ENCODE results near the gene SNRNP27. TPM values are rescaled to one million over a fixed set of nuclear protein-coding genes. Genes with fewer than 3 reads are reported as not detected.
"Not testable (repeated sequence)": the region's sequence is repeated elsewhere in the genome, so short reads cannot be mapped to it uniquely, and the experiment has no call there.

Gene SNRNP27
- total RNA-seq, 1 donor from 2014 or later, result 66.6 TPM

DNA sequence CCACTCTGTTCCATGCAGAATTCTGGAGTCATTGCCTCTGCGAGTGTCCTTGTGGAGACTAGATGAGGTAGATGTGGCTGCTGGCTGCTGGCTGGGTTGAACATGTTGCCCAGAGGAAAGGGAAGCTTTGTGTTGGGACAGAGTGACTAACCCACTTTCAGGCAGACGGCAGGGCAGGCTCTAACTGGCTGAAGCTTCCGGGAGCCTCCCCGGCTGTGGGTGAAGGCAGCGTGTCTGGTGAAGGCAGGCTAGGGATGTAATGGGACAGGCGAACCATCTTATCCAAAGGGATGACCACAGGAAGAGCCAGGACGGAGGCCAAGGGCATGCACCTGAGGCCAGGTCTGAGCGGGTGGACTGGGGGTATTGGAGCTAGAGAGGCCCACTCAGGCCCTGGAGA lies 51.7 kb downstream of the SNRNP27 start:
- DNase-seq (ENCODE audit: extremely low read depth, low read depth, low spot score), result no peak

DNA sequence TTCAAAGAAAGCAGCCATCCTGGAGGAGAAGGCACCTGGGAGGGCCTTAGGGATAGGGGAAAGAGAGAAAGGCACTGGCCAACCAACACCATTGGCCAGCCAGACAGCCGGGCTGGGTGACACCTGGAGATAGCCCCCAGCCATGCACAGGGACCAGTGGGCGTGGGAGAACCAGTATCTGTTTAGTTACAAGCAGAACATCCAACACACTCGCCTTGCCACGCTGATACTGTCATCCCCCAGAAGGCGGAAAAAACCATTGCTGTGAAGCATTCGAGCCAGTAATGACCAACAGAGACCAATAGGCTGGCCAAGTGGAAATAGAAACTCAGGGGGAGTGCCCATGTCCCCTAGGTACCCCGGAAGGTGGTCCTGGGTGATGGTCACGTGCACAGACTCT lies 52.2 kb downstream of the SNRNP27 start:
- DNase-seq (ENCODE audit: extremely low read depth, low read depth, low spot score), result no peak

DNA sequence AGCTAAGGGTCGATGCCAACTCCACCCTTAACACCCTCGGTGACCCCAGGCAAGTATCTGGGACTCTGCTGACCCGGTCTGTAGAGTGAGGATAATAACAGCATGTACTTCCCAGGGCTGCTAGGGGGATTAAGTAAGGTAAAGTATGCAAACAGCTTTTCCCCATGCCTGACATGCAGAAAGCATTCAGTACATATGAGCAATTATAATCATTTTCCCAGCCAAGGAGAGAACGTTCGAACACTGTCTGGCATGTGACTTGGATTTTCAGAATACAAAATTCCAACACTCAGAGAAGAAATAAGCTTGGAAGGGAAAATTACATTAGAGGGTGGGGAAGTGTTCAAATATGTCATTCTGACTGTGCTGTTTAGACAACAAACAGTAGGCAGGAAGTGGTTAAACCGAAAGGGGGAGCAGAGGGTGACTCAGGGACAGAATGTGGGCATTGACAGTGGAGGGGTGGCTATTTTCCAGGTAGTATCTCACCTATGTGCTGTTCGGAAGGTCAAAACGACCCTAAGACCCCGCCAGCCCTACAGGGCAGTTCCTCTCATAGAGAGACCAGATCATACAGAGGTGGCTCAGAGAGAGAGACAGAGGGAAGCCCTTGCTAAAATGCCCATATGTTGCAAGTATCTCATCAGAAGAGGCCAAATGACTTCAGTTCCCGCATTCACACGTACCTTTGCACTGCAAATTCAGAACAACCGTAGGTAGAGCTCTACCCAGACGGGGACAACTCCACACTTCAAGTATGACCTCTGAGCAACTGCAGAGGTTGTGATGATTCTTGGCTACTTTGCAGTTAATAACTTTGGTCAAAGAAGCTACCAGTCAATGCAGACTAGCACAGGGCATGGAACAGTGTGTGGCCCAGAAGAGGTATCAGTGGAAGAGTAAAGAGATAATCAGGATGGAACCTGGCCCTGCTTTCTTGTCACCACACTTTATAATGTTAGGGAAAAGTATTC lies 52.9 kb downstream of the SNRNP27 start:
- no peak for DNase-seq (ENCODE audit: extremely low read depth, low read depth, low spot score)

DNA sequence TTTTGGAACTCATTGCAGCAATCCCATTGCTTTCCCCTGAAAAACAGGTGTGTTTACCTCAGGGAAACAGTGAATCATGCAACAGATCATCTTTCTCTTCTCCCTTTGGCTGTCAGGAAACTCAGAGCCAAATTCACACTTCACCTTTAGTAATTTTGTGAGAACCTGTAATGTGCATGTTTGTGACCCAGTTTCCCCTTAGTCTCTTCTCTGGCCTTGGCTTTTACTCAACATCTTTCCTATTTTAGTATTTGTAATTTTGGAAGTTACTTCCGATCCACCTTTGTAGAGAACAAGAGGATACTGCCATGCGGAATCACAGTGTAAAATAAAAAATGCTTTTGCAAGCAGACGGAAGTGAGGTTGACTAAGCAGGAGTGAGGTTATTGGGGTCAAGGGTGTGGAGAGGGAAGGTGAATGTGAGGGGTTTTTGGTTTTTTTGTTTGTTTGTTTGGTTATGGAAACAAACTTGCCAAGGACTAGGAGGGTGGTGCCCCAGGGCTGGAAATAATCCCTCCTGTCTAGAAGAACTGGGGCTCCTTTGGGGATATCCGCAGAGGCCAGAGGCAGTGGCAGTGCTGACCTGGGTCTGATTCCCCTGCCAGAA lies 53.7 kb downstream of the SNRNP27 start:
- DNase-seq (ENCODE audit: extremely low read depth, low read depth, low spot score), result no peak

DNA sequence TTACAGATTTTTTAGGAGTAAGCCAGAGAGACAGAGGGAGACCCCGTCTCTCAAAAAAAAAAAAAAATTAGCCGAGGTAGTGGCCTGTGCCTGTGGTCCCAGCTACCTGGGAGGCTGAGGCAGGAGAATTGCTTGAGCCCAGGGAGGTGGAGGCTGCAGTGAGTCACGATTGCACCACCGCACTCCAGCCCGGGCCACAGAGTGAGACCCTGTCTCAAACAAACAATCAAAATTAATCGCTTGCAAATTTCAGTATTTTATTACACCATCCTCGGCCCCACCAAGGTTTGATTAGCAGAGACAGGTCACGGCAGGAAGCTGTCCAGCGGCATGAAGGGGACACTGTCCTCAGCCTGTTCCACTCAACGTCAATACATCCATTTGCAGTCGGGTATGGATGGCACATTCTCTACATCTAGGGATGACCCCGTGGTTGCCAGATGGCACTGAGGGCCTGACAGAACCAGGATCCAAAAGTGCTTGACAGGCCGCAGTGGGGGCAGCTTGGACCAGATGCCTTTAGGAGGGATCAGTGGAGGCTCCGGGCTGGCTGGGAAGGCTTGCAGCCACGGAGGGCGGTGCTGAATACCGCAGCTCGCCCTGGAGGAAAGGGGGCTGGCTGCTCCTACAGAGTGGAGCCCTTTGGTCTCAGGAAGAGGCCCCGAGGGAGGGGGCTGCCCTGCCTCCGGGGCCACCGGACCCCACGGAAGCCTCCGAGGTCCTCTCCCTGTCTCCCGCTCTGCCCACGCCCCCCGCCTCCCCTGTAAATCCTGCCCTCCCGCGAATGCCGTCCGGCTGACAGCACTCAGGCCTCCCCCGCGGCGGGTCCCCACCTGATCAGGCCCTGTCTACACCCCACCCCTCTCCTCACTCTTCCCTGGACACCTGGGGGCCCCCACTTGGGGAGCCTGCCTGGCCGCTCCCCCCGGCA lies 54.5 kb downstream of the SNRNP27 start:
- no peak for DNase-seq (ENCODE audit: extremely low read depth, low read depth, low spot score)

DNA sequence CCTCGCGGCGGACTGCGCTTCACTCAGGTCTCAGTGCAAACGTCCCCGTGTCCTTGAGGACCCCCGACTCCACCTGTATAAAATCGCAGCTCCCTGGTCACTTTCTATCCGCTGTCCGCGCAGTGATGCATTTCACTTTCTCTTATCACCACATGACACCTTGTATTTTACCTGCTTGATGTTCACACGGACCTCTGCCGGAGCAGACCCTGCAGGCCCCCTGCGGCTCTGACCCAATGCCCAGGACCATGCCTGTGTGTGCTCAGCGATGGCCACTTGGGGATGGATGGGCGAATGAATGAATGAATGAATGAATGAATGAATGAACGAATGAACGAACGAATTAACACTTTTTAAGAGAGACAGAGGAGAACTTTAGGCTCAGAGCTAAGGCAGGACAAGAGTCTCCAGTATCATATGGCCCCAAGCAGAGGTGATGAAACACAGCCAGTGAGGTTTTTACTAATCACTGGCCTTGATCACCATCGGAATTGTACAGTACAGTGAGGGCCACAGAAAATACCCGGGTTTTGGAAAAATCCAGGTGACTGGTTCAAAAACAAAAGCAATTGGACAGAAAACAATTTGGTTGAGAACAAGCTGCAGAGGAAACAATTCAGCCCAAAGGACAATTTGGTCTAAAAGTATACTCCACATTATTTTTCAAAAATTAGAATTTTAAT lies 55.3 kb downstream of the SNRNP27 start:
- DNase-seq (ENCODE audit: extremely low read depth, low read depth, low spot score), result no peak

DNA sequence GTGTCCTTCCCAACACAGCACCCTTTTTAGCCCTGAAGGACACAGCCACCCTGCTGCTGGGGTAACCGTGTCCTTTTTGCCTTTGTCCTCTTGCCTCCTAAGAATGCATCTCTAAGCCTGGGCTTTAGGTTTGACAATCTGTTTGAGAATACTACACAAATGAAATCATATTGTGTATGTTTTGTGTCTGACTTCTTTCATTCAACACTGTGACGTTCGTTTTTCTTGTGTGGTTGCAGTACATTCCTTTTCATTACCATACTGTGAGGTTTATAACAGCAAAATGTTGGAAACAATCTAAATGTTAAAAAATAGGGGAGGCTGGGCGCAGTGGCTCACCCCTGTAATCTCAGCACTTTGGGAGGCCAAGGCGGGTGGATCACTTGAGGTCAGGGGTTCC lies 56.5 kb downstream of the SNRNP27 start:
- DNase-seq (ENCODE audit: extremely low read depth, low read depth, low spot score), result no peak

DNA sequence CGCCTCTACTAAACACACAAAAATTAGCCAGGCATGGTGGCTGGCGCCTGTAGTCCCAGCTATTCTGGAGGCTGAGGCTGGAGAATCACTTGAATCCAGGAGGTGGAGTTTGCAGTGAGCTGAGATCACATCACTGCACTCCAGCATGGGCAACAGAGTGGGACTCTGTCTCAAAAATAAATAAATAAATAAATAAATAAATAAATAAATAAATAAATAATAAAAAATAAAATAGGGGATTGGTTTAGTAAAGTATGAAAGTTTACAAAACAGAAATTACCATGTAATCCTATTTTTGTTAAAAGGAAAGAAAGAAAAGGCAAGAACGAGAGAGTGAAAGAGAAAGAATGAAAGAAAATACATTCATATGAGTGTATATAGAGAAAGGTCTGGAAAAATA lies 56.9 kb downstream of the SNRNP27 start:
- not testable (repeated sequence) for DNase-seq (ENCODE audit: extremely low read depth, low read depth, low spot score)

DNA sequence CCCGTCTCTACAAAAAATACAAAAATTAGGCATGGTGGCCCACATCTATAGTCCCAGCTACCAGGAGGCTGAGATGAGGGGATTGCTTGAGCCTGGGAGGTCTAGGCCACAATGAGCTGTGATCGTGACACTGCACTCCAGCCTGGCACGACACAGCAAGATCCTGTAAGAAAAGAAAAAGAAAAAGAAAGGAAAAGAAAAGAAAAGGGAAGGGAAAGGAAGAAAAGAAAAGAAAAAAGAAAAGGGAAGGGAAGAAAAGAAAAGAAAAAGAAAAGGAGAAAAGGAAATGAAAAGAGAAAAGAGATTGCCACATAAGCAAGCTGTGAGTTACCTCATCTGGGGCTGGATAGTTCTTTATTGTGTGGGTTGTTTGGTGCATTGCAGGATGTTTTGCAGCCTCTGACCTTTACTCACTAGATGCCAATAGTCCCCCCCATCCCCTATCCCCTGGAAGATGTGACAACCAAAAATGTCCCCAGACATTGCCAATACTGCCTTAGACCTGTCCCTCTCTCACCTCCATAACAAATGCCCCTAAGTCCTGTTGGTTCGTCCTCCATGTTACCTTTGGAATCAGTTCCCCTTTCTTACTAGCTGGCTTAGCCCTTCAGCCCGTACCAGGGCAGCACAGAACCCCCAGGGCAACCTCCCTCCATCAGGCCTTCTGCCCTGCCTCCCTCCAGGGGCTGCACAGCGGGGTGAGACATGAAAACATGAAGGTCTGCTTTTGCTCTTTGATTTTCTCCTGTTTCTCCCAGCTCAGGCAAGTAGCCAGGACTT lies 58.8 kb downstream of the SNRNP27 start:
- no peak for DNase-seq (ENCODE audit: extremely low read depth, low read depth, low spot score)

DNA sequence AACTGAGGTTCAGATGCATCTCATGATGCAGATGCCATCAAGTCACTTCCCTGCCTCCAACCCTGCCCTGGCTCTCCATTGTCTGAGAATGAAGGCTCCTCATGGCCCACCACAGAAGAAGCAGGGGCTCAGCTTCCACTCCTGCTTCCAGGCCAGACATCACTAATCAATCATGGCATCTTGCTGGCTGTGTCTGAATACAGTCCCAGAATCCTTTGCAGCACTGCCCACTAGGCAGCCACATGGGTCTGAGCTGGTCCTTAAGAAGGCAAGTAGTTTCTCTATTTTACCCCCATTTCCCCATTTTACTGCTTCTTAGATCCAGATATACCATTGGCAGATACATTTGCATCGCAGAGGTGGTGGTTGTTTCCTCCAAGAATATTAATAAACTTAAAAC lies 60.3 kb downstream of the SNRNP27 start:
- no peak for DNase-seq (ENCODE audit: extremely low read depth, low read depth, low spot score)

Other genes starting within 250 kb of the SNRNP27 start
- gene ANXA4, start 151.8 kb upstream of the SNRNP27 start, total RNA-seq, result 75.5 and 81.0 TPM in 2 replicates
- gene GMCL1, start 64.3 kb upstream of the SNRNP27 start, total RNA-seq, result 6.2 and 9.4 TPM in 2 replicates
- 4.6 and 4.8 TPM in 2 replicates for gene MXD1, start 21.2 kb downstream of the SNRNP27 start, total RNA-seq
- gene ASPRV1, start 67.7 kb downstream of the SNRNP27 start, total RNA-seq, result 0.64 and 0.82 TPM in 2 replicates
- gene PCBP1, start 193.5 kb downstream of the SNRNP27 start, total RNA-seq, result 140 and 237 TPM in 2 replicates

Measured in glomerular endothelial cell (primary cell).